ENCODE measurements around the gene KCNT1.

- TF ChIP-seq CTCF (conservative IDR thresholded peaks at IDR 0.05; ENCODE audit: low read depth, low read length), result no peak
- TF ChIP-seq EZH2 (IDR thresholded peaks at IDR 0.05; ENCODE audit: borderline replicate concordance, low read depth, low read length, poor library complexity, severe bottlenecking), result no peak
These were observed 62.7 kb downstream of the KCNT1 start for GRCh38 chr9:135764731-135765130.
